Measurements from ENCODE around the gene ERVFRD-1. TPM values are rescaled to one million over a fixed set of nuclear protein-coding genes. Genes with fewer than 3 reads are reported as not detected.

ERVFRD-1 gene
- total and polyA plus RNA-seq, 2 experiments from 2014 or later = 0.06 TPM; not detected in 1

DNA sequence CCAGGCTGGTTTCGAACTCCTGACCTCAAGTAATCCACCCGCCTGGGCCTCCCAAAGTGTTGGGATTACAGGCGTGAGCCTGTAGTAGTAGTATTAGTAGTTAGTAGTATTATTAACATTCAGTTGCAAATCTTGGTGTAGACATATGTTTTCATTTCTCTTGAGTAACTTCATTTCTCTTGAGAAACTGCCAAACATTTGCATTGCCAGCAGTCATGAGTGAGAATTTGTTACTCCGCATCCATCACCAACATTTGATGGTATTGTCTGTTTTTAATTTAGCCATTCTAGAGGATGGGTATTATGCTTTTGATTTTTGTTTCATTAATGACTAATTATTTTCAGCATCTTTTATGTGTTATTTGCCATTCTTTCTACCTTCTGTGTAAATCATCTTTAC lies 1.5 kb upstream of the ERVFRD-1 start:
- peaks cover 19% of the 10 kb centered on the region for H4K20me1 ChIP-seq (replicated peaks; ENCODE audit: insufficient read depth)
- peaks cover 19% of the 10 kb centered on the region for H3K4me1 Mint-ChIP-seq

More for the DNA sequence above, 1.5 kb upstream of the ERVFRD-1 start:
- TF ChIP-seq CREB1 (CRISPR knock-in tag; IDR thresholded peaks at IDR 0.05; ENCODE audit: low read depth) = no peak
- no peak for TF ChIP-seq POLR2AphosphoS5 (IDR thresholded peaks at IDR 0.05; ENCODE audit: low read depth)
- TF ChIP-seq, protein P1, sequence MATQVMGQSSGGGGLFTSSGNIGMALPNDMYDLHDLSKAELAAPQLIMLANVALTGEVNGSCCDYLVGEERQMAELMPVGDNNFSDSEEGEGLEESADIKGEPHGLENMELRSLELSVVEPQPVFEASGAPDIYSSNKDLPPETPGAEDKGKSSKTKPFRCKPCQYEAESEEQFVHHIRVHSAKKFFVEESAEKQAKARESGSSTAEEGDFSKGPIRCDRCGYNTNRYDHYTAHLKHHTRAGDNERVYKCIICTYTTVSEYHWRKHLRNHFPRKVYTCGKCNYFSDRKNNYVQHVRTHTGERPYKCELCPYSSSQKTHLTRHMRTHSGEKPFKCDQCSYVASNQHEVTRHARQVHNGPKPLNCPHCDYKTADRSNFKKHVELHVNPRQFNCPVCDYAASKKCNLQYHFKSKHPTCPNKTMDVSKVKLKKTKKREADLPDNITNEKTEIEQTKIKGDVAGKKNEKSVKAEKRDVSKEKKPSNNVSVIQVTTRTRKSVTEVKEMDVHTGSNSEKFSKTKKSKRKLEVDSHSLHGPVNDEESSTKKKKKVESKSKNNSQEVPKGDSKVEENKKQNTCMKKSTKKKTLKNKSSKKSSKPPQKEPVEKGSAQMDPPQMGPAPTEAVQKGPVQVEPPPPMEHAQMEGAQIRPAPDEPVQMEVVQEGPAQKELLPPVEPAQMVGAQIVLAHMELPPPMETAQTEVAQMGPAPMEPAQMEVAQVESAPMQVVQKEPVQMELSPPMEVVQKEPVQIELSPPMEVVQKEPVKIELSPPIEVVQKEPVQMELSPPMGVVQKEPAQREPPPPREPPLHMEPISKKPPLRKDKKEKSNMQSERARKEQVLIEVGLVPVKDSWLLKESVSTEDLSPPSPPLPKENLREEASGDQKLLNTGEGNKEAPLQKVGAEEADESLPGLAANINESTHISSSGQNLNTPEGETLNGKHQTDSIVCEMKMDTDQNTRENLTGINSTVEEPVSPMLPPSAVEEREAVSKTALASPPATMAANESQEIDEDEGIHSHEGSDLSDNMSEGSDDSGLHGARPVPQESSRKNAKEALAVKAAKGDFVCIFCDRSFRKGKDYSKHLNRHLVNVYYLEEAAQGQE (IDR thresholded peaks at IDR 0.05; ENCODE audit: unreplicated experiment) = no peak
- no peak for TF ChIP-seq NANOG (IDR thresholded peaks at IDR 0.05; ENCODE audit: borderline replicate concordance)
- no peak for TF ChIP-seq ZNF462 (CRISPR knock-in tag; IDR thresholded peaks at IDR 0.05)
- TF ChIP-seq ZNF114 (CRISPR knock-in tag; IDR thresholded peaks at IDR 0.05) = no peak
- TF ChIP-seq ZNF331 (CRISPR knock-in tag; IDR thresholded peaks at IDR 0.05; ENCODE audit: low read depth) = no peak
- no peak for TF ChIP-seq JUNB (IDR thresholded peaks at IDR 0.05; ENCODE audit: unreplicated experiment)
- TF ChIP-seq, protein P2, sequence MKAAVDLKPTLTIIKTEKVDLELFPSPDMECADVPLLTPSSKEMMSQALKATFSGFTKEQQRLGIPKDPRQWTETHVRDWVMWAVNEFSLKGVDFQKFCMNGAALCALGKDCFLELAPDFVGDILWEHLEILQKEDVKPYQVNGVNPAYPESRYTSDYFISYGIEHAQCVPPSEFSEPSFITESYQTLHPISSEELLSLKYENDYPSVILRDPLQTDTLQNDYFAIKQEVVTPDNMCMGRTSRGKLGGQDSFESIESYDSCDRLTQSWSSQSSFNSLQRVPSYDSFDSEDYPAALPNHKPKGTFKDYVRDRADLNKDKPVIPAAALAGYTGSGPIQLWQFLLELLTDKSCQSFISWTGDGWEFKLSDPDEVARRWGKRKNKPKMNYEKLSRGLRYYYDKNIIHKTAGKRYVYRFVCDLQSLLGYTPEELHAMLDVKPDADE (IDR thresholded peaks at IDR 0.05) = no peak
- no peak for TF ChIP-seq STAT1 (IDR thresholded peaks at IDR 0.05; ENCODE audit: unreplicated experiment)
- no peak for TF ChIP-seq EZH2 (IDR thresholded peaks at IDR 0.05; ENCODE audit: low read depth, unreplicated experiment)
- TF ChIP-seq EZH2phosphoT487 (IDR thresholded peaks at IDR 0.05; ENCODE audit: unreplicated experiment) = no peak
- TF ChIP-seq CTCF (conservative IDR thresholded peaks at IDR 0.05; ENCODE audit: low read depth in 2 of 2) = no peak
- Mint-ChIP-seq H3K27me3 (ENCODE audit: insufficient read depth, low read depth, poor library complexity) (no peaks in the 10 kb centered on the region), H3K9me3 (no peaks in the 10 kb centered on the region), H3K36me3 (ENCODE audit: low read depth) (no peaks in the 10 kb centered on the region), H3K27ac (no peak overlapping the region), H3K4me3 (no peak overlapping the region)
- H3F3A ChIP-seq (replicated peaks; ENCODE audit: low read depth) = no peaks in the 10 kb centered on the region
- H3K27ac ChIP-seq (ENCODE audit: low read depth) = no peak overlapping the region
- H3K27me3 ChIP-seq (ENCODE audit: insufficient read depth) = no peaks in the 10 kb centered on the region
- no peaks in the 10 kb centered on the region for H3K36me3 ChIP-seq (ENCODE audit: insufficient read depth)
- no peak for ATAC-seq
- no peaks in the 10 kb centered on the region for H3K9me2 ChIP-seq (ENCODE audit: insufficient read depth)
- H3K4me3 ChIP-seq = no peak overlapping the region
- no peak for DNase-seq (ENCODE audit: low spot score)
- peaks cover 21% of the 10 kb centered on the region for H3K4me1 ChIP-seq (ENCODE audit: insufficient read depth)
- no peak overlapping the region for H2AFZ ChIP-seq
- H3K79me2 ChIP-seq (replicated peaks; ENCODE audit: insufficient read depth) = peaks cover 99% of the 10 kb centered on the region
- no peak overlapping the region for H3K4me2 ChIP-seq
